Stimulated activated CD8-positive, alpha-beta memory T cell treated with anti-CD3 and anti-CD28 coated beads, Interleukin-2, amount 100 ng/mL, for 48 hours (primary cell): Measurements from ENCODE around the gene NEK8.
A peak's percentile ranks its signal among the peaks of the same experiment; 100 is the strongest.

ENCODE experiments used
- DNase-seq, 2 donors: peaks; one replicate each; pipeline ENCODE4 v3.0.0-alpha.2; 2020; ENCODE audit warnings: low read depth in 2 of 2

Gene NEK8

GRCh38 chr17:28744972-28745785 lies 16.6 kb downstream of the NEK8 start:
- no peak for DNase-seq

- no peak for DNase-seq
Observed at GRCh38 chr17:28745786-28746411, 17.3 kb downstream of the NEK8 start.

DNA sequence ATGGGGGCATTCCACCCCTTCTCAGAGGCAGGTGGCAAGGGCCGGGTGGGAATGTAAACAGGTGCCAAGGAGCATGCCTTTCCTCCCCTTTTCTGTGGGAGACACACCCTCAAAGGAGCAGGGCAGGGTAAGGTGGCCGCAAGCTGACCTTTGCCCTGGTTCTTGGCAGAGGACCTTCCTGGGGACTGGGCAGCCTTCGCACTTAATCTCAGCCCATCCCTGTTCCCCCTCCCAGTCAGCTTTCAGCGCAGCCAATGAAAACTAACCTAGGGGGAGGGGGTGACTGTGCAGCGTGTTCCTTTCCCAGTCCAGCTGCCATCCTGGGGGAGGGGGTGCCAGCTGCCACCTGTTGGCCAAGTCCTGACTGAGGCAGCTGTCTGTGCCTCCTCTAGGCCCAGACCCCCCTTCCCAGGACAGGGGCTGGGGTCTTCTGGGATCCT lies 18.0 kb downstream of the NEK8 start:
- no peak for DNase-seq

GRCh38 chr17:28747051-28747691 lies 18.6 kb downstream of the NEK8 start:
- DNase-seq = no peak

GRCh38 chr17:28747801-28748750 lies 19.5 kb downstream of the NEK8 start:
- DNase-seq = no peak

DNA sequence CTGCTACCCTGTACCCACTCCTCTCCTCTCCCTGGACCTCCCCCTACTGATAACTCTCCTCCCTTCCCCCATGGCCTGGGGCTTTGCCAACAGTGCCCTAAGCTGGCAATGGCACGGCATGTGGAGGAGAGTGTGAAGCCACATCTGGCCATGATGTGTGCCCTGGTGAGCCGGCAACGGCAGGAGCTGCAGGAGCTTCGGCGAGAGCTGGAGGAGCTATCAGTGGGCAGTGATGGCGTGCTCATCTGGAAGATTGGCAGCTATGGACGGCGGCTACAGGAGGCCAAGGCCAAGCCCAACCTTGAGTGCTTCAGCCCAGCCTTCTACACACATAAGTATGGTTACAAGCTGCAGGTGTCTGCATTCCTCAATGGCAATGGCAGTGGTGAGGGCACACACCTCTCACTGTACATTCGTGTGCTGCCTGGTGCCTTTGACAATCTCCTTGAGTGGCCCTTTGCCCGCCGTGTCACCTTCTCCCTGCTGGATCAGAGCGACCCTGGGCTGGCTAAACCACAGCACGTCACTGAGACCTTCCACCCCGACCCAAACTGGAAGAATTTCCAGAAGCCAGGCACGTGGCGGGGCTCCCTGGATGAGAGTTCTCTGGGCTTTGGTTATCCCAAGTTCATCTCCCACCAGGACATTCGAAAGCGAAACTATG lies 20.4 kb downstream of the NEK8 start:
- no peak for DNase-seq

DNA sequence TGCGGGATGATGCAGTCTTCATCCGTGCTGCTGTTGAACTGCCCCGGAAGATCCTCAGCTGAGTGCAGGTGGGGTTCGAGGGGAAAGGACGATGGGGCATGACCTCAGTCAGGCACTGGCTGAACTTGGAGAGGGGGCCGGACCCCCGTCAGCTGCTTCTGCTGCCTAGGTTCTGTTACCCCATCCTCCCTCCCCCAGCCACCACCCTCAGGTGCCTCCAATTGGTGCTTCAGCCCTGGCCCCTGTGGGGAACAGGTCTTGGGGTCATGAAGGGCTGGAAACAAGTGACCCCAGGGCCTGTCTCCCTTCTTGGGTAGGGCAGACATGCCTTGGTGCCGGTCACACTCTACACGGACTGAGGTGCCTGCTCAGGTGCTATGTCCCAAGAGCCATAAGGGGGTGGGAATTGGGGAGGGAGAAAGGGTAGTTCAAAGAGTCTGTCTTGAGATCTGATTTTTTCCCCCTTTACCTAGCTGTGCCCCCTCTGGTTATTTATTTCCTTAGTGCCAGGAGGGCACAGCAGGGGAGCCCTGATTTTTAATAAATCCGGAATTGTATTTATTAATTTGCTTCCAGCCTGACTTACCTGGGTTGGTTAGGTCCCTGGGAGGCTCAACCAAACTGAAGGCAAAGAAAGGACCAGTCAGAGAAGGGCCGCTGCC lies 21.1 kb downstream of the NEK8 start:
- DNase-seq = no peak

DNA sequence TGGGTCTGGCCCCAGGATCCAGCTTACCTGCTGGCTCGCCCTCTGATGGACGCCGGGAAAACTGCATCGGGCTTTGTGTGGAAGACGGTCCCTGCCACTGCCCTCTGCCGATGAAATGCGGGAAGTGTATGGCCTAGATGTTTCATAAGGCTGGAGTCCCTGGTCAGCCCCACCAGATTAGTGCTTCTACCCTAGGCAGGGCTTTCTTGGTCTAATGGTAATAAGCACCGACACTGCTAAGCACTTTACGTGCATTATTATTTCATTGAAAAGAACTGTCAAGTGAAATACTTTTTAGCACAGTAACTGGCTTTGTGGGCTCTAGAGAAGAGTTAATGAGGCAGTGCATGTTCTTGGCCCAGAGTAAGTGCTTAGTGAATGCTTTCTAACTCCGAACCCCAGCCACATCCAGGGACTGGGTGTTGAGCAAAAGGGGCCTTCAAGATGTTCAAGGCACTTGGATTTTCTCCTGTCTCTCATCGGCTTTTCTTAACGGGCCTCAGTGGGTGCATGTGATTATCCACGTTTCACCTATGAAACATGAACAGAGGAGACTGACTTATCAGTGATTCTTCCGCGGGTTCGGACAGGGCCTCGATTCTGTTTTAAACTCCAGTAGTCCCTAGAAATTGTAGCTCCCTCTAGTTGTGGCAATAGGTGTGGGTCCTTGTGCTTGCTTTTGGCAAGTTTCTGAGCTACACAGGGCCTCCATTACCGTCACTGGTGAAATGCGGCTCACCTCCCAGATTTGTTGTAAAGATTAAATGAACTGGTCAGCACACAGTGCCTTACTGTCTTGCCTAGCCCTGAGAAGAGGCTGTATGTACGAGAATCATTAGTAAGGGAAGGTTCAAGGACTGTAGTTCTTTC lies 21.8 kb downstream of the NEK8 start:
- peak; percentile 79 to 85 for DNase-seq

DNA sequence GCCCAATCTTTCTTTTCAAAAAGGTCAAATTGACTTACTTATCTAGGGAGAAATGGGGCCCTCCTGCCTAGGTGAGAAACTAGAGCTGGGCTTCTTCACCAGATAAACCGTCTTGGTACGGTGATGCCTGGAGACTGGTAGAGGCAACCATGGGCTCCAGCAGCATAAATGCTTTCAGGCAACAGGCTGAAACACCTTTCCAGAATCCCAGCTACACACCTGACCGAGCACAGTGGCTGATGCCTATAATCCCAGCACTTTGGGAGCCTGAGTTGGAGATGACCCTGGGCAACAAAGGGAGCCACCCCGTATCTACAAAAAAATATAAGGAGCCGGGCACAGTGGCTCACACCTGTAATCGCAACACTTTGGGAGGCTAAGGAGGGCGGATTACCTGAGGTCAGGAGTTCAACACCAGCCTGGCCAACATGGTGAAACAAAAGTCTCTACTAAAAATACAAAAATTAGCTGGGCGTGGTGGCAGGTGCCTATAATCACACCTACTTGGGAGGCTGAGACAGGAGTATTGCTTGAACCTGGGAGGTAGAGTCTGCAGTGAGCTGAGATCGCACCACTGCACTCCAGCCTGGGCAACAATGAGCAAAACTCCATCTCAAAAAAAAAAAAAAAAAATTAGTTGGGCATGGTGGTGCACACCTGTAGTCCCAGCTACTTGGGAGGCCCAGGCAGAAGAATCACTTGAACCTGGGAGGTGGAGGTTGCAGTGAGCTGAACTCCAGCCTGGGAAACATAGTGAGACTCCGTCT lies 23.2 kb downstream of the NEK8 start:
- no peak for DNase-seq

- DNase-seq = no peak
Observed at GRCh38 chr17:28755486-28755885, 26.9 kb downstream of the NEK8 start.

DNA sequence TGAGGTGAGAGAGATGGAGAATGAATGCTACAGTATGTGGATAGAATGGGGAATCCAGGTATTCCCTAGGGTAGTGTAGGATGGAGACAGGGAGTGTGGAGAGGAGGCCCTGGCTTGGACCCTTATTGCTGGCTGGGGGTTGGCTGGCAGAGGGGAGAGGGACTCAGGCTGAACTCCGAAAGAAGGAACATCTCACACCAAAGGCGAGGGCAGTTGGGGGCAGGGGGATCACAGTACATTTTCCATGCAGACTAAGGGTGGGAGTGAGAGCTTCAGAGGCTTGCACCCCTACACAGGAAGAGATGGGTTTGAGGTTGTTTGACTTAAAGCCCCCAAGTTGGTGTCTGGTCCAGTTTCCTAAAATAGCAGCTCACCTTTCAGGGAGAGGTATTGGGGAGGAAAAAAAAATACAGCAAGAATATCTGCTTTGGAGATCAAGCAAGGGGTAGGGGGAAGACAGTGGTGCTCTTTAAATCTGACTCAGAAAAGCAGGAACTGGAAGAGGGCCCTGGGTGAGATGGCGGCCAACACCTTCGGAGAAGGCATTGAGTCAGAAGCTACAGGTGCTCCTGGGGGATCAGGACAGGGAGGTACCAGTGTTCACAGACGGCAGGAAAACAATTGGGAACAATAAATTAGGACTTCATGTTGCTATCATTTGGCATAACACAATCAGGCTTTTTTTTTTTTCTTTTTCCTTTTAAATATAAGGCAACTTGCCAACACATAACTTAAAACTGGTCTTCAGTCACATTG lies 27.6 kb downstream of the NEK8 start:
- no peak for DNase-seq

GRCh38 chr17:28758411-28759121 lies 30.0 kb downstream of the NEK8 start:
- DNase-seq = no peak

DNA sequence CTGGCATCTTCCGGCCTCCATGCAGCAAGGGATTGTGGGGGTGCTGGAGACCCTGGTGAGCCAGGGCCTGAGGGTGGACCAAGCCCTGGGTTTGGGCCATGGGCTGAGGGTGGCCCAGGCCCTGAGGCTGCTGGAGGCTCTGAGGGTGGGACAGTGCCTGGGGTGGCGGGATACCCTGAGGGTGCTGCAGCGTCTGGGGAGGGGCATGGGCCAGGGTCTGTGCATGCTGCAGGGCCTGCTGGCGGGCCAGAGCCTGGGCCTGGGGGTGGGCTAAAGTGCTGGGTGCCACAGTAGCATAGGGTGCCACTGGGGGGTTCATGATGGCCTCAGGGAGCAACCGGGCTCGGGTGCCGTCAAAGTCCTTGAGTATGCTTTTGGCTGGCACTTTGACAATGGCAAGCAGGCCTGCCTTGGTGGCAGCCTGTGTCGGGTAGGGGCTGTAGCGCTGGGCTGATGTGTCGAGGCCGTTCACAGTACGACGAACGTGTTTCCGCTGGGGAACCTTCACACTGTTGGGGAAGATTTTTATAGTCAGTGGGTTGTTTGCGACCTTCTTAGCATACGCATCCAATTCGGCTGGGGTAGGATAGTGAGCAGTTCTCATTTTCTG lies 30.8 kb downstream of the NEK8 start:
- DNase-seq = no peak

- no peak for DNase-seq
Observed at GRCh38 chr17:28760601-28761562, 32.3 kb downstream of the NEK8 start.

DNA sequence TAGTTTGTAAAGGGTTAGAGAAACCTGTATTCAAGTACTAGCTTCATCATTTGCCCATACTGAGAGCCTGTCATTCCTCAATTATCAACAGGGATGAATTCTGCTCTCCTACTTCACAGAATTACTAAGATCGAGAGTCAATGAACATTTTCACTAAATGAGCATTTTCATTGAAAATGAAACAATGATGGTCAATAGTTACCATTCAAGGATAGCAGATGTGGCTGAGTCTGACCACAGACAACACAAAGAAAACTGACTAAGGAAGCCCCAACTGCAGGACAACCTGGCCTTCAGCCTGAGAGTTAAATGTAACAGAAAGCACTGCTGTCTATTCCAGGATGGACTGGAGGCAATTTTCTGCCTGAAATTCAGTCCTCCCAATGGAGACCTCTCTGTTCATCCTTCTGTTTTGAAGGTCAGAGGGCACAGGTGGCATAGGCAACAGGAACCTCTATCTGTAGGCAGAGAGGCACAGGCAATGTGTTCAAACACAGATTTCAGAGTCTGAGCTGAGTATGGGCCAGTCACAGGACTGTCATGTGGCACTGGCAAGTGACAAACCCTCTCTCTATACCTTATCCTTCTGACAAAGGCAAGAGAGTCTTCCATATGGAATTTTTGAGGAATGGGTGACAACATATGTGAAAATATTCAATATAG lies 34.7 kb downstream of the NEK8 start:
- DNase-seq = no peak
